Mesenchymal stem cell (in vitro differentiated cells and primary cell): ENCODE data around the gene ZNF341.
A peak's percentile ranks its signal among the peaks of the same experiment; 100 is the strongest.

ENCODE experiments used
- DNase-seq: peaks from one replicate; pipeline ENCODE4 v3.0.0-alpha.2; 2013
- H2AFZ ChIP-seq: one replicate; pipeline ENCODE4 v1.6.1; 2013; ENCODE audit warnings: low read depth, mild to moderate bottlenecking, control low read depth, inconsistent platforms, low read length, moderate library complexity
- H2AK5ac ChIP-seq: 2 replicates; pipeline ENCODE4 v1.6.1; 2013; ENCODE audit warnings: low read length, moderate library complexity, mild to moderate bottlenecking, inconsistent platforms; ENCODE audit not compliant: severe bottlenecking
- H2BK120ac ChIP-seq: one replicate; pipeline ENCODE4 v1.6.1; 2013; ENCODE audit warnings: low read depth, mild to moderate bottlenecking, inconsistent platforms, low read length, moderate library complexity
- H2BK12ac ChIP-seq, 2 experiments: one replicate each; pipeline ENCODE4 v1.6.1; 2013; ENCODE audit warnings: inconsistent platforms in 2 of 2, low read length in 2 of 2, mild to moderate bottlenecking in 2 of 2, moderate library complexity in 2 of 2, control low read depth in 1 of 2
- H2BK15ac ChIP-seq: one replicate; pipeline ENCODE4 v1.6.1; 2013; ENCODE audit warnings: mild to moderate bottlenecking, low read depth, inconsistent platforms; ENCODE audit not compliant: poor library complexity, severe bottlenecking
- H2BK5ac ChIP-seq: 2 replicates; pipeline ENCODE4 v1.6.1; 2013; ENCODE audit warnings: low read depth, mild to moderate bottlenecking, low read length, control low read depth, inconsistent platforms; ENCODE audit not compliant: poor library complexity, severe bottlenecking
- H3K14ac ChIP-seq, 2 experiments: one replicate each; pipeline ENCODE4 v1.6.1; 2013; ENCODE audit warnings: inconsistent platforms in 2 of 2, low read length in 2 of 2, control low read depth in 1 of 2, mild to moderate bottlenecking in 1 of 2, moderate library complexity in 1 of 2
- H3K18ac ChIP-seq, 2 experiments: one replicate each; pipeline ENCODE4 v1.6.1; 2013; ENCODE audit warnings: inconsistent platforms in 2 of 2, low read length in 2 of 2, control low read depth in 1 of 2, low read depth in 1 of 2, mild to moderate bottlenecking in 1 of 2
- H3K23ac ChIP-seq, 2 experiments: one replicate each; pipeline ENCODE4 v1.6.1; 2013; ENCODE audit warnings: inconsistent platforms in 2 of 2, low read length in 2 of 2, mild to moderate bottlenecking in 2 of 2, moderate library complexity in 2 of 2, control low read depth in 1 of 2
- H3K27ac ChIP-seq: 2 replicates; pipeline ENCODE4 v1.5.1; 2013; ENCODE audit warnings: mild to moderate bottlenecking, moderate library complexity, low read length, control low read depth, inconsistent platforms; ENCODE audit not compliant: poor library complexity, severe bottlenecking
- H3K27me3 ChIP-seq, 2 experiments: 2 replicates each; pipeline versions ENCODE4 v1.6.1 to v1.7.0; 2013; ENCODE audit warnings: low read length in 2 of 2, mild to moderate bottlenecking in 2 of 2, moderate library complexity in 2 of 2, control low read depth in 1 of 2, inconsistent platforms in 1 of 2; ENCODE audit not compliant: control insufficient read depth in 1 of 2, insufficient read depth in 1 of 2
- H3K36me3 ChIP-seq, 2 experiments: 2 replicates each; pipeline versions ENCODE4 v1.6.1 to v1.7.0; 2013; ENCODE audit warnings: low read length in 2 of 2, control low read depth in 1 of 2, inconsistent platforms in 1 of 2, low read depth in 1 of 2, mild to moderate bottlenecking in 1 of 2; ENCODE audit not compliant: insufficient read depth in 2 of 2, control insufficient read depth in 1 of 2
- H3K4ac ChIP-seq, 2 experiments: one replicate each; pipeline ENCODE4 v1.6.1; 2013; ENCODE audit warnings: inconsistent platforms in 2 of 2, low read length in 2 of 2, mild to moderate bottlenecking in 2 of 2, moderate library complexity in 2 of 2, control low read depth in 1 of 2, low read depth in 1 of 2
- H3K4me1 ChIP-seq: 2 replicates; pipeline ENCODE4 v1.6.1; 2013; ENCODE audit warnings: low read depth, low read length, control low read depth; ENCODE audit not compliant: control insufficient read depth, insufficient read depth
- H3K4me2 ChIP-seq: 2 replicates; pipeline ENCODE4 v1.6.1; 2013; ENCODE audit warnings: low read length, mild to moderate bottlenecking, inconsistent platforms; ENCODE audit not compliant: poor library complexity, severe bottlenecking
- H3K4me3 ChIP-seq, 2 experiments: 2 replicates each; pipeline versions ENCODE4 v1.5.1 to v1.7.0; 2013; ENCODE audit warnings: low read length in 2 of 2, mild to moderate bottlenecking in 2 of 2, control low read depth in 1 of 2, low read depth in 1 of 2; ENCODE audit not compliant: insufficient read depth in 1 of 2
- H3K79me1 ChIP-seq: replicated peaks from 2 replicates; pipeline ENCODE4 v1.6.1; 2013; ENCODE audit warnings: mild to moderate bottlenecking, control low read depth, low read length, inconsistent platforms; ENCODE audit not compliant: poor library complexity, severe bottlenecking
- H3K9ac ChIP-seq: 2 replicates; pipeline ENCODE4 v1.7.0; 2013; ENCODE audit warnings: mild to moderate bottlenecking, low read length, moderate library complexity
- H3K9me3 ChIP-seq: 2 replicates; pipeline ENCODE4 v1.7.0; 2013; ENCODE audit warnings: mild to moderate bottlenecking, low read length; ENCODE audit not compliant: control insufficient read depth
- H4K8ac ChIP-seq: one replicate; pipeline ENCODE4 v1.6.1; 2013; ENCODE audit warnings: inconsistent platforms, mild to moderate bottlenecking, low read length, moderate library complexity
- H4K91ac ChIP-seq: one replicate; pipeline ENCODE4 v1.6.1; 2013; ENCODE audit warnings: mild to moderate bottlenecking, low read length, inconsistent platforms
- WGBS: methylation state at CpG from one replicate; pipeline ENCODE4 v1.1.7; 2013; ENCODE audit warnings: mixed read lengths; 5-methylcytosine and 5-hydroxymethylcytosine counted together

Gene ZNF341

DNA sequence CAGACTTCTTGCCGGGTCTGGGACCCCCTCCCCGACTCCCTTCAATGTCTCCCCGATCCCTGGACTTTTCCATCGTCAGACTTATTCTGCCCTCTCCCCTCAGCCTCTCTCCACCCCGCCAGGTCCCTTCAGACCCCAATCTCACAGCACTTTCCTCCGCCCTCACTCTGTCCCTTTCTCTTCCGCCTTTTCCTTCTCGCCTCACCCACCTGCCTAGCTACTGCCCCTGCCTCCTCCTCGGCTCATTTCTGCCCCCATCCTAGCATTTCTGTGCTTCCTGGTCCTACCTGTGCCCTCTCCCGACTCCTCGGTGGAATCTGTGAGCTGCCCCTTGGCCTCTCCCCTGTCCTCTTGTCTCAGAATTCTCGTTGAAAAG lies 80.0 kb downstream of the ZNF341 start:
- H2BK120ac ChIP-seq: peak overlapping the region; percentile 12
- H3K9ac ChIP-seq: peak overlapping the region; percentile 100
- peak overlapping the region in 1 of 2 experiments; percentile 12 for H2BK12ac ChIP-seq
- H3K14ac ChIP-seq: peak overlapping the region; percentile 12 to 62
- peak overlapping the region; percentile 74 for H2BK5ac ChIP-seq
- H3K4me2 ChIP-seq: peak overlapping the region; percentile 65
- H2BK15ac ChIP-seq: no peak overlapping the region
- H4K91ac ChIP-seq: peak overlapping the region; percentile 79
- no peak for DNase-seq
- peak overlapping the region; percentile 69 to 72 for H3K18ac ChIP-seq
- 1% methylated on average over 12 of the region's 12 CpGs for WGBS
- H4K8ac ChIP-seq: peak overlapping the region; percentile 83
- peak overlapping the region in 1 of 2 experiments; percentile 2 for H3K23ac ChIP-seq
- H3K79me1 ChIP-seq: no peaks in the 10 kb centered on the region
- H3K27me3 ChIP-seq: no peaks in the 10 kb centered on the region
- peaks cover 4 to 9% of the 10 kb centered on the region in 2 experiments for H3K36me3 ChIP-seq
- H3K4ac ChIP-seq: peak overlapping the region in 1 of 2 experiments; percentile 71
- H2AK5ac ChIP-seq: peak overlapping the region; percentile 15
- H3K9me3 ChIP-seq: no peaks in the 10 kb centered on the region
- peaks cover 9% of the 10 kb centered on the region for H3K4me1 ChIP-seq
- peak overlapping the region; percentile 87 for H3K27ac ChIP-seq
- H3K4me3 ChIP-seq: peak overlapping the region; percentile 68 to 98
- H2AFZ ChIP-seq: no peak overlapping the region

DNA sequence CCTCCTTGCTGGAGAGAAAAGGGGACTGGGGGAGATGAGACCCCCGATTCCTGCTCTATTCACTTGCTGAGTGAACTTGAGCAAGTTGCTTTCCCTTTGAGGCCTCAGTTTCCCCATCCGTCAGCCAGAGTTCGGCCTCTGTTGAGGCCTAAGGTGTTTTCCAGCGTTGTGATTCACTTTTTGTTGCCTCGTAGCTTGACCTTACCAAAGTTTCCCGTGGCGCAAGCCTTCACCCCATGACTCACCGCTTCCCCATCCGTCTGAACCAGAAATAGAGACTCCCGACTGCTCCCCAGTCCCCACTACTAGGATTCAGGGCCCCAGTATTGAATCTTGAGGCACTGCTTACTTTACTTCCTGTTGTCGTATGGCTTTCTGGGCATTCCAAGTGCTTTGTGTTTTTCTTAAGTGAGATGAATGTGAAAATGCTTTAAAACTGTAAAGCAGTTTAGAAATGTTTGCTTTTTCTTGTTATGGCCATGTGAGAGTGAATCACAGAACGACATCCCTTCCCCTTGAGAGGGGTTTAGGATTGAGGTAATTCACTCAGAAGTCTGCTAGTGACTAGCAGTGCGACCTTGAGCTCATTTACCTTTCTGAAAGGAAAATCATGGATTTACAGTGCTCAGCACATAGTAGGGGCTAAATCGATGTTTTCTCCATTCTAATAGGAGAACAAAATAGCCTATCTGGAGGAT lies 80.5 kb downstream of the ZNF341 start:
- Histone ChIP-seq H3K27ac (peak overlapping the region; percentile 87), H3K4ac (peak overlapping the region in 1 of 2 experiments; percentile 71), H3K4me1 (peaks cover 9% of the 10 kb centered on the region), H3K18ac (peak overlapping the region; percentile 69 to 72), H4K8ac (peak overlapping the region; percentile 39), H2AK5ac (peak overlapping the region; percentile 3), H2BK120ac (peak overlapping the region; percentile 12), H3K79me1 (no peaks in the 10 kb centered on the region), H3K9ac (peak overlapping the region; percentile 100), H4K91ac (no peak overlapping the region), H3K27me3 (no peaks in the 10 kb centered on the region), H3K4me2 (peak overlapping the region; percentile 65), H3K4me3 (peak overlapping the region; percentile 68 to 98), H2BK15ac (no peak overlapping the region), H2BK12ac (no peak overlapping the region), H2BK5ac (no peak overlapping the region), H2AFZ (no peak overlapping the region), H3K9me3 (no peaks in the 10 kb centered on the region), H3K14ac (peak overlapping the region in 1 of 2 experiments; percentile 12), H3K23ac (peak overlapping the region in 1 of 2 experiments; percentile 2), H3K36me3 (peaks cover 4 to 9% of the 10 kb centered on the region in 2 experiments)
- peak; percentile 96 for DNase-seq
- WGBS: 6% methylated on average over 13 of the region's 14 CpGs

DNA sequence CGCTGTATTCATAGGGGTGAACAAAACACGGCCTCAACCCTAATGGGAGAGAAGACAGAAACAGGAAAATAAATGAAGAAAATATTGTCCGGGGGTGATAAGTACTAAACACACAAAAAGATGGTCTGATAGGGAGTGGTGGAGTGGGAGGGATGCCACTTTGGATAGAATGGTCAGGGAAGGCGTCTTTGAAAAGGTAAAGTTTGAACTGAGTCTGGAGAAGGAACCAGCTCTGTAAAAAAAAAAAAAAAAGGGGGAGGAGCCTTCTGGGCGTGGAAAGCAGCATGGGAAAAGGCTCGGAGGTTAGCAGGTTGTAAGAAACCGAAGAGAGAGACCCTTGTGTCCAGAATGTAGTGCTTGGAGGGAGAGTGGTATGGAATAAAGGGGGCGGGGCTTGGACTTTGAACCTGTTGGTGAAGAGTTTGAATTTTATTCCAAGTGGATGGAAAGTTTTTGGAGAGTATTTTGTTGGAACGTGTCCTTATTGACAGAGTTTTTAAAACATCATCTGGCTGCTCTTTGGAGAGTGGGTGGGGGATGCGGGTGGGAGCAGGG lies 81.2 kb downstream of the ZNF341 start:
- Histone ChIP-seq H3K27ac (peak overlapping the region; percentile 87), H3K9ac (peak overlapping the region; percentile 100), H3K14ac (no peak overlapping the region), H3K9me3 (no peaks in the 10 kb centered on the region), H2BK120ac (no peak overlapping the region), H4K91ac (no peak overlapping the region), H3K4me3 (peak overlapping the region in 1 of 2 experiments; percentile 98), H2BK5ac (no peak overlapping the region), H3K18ac (peak overlapping the region in 1 of 2 experiments; percentile 18), H4K8ac (no peak overlapping the region), H2AK5ac (no peak overlapping the region), H2BK12ac (no peak overlapping the region), H3K4me1 (peaks cover 9% of the 10 kb centered on the region), H3K79me1 (no peaks in the 10 kb centered on the region), H2AFZ (no peak overlapping the region), H3K27me3 (no peaks in the 10 kb centered on the region), H2BK15ac (no peak overlapping the region), H3K23ac (no peak overlapping the region), H3K4me2 (peak overlapping the region; percentile 65), H3K4ac (no peak overlapping the region), H3K36me3 (peaks cover 4 to 9% of the 10 kb centered on the region in 2 experiments)
- WGBS: 64% methylated on average over 10 of the region's 10 CpGs
- DNase-seq: peak; percentile 52

DNA sequence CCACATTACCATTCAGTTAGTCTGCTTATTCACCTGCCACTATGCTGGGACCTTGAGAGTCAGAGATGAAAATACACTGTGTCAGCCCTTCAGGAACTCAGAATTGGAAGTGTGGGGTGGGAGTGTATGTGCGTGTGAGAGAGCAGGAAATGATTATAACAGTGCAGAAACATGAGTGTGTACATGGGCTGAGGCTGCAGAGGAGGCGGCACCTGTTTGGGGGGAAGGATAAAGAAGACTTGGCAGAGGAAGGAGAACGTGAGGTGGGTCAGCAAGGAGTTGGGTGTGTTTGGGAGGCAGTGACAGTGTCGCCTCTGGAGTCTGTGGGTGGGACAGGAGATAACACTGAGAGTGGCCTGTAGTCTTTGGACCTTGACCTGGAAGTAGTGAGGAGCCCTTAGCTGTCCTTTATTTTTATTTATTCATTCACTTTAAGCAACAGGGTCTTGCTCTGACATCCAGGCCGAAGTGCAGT lies 82.5 kb downstream of the ZNF341 start:
- Histone ChIP-seq H3K4ac (no peak overlapping the region), H3K79me1 (peaks cover 2% of the 10 kb centered on the region), H2BK15ac (no peak overlapping the region), H3K9ac (no peak overlapping the region), H3K9me3 (no peaks in the 10 kb centered on the region), H2AK5ac (no peak overlapping the region), H4K91ac (no peak overlapping the region), H3K14ac (no peak overlapping the region), H3K27ac (no peak overlapping the region), H3K23ac (no peak overlapping the region), H3K4me3 (no peak overlapping the region), H2BK120ac (no peak overlapping the region), H2BK12ac (no peak overlapping the region), H3K36me3 (peaks cover 4 to 9% of the 10 kb centered on the region in 2 experiments), H2AFZ (no peak overlapping the region), H3K4me1 (peaks cover 13% of the 10 kb centered on the region), H4K8ac (no peak overlapping the region), H3K18ac (no peak overlapping the region), H2BK5ac (no peak overlapping the region), H3K27me3 (no peaks in the 10 kb centered on the region), H3K4me2 (no peak overlapping the region)
- DNase-seq: no peak
- 82% methylated on average over 5 of the region's 5 CpGs for WGBS
